ENCODE measurements around the gene ESR1.

GRCh38 chr6:151905854-151906253, 98.4 kb downstream of the ESR1 start:
- TF ChIP-seq CTCF (IDR thresholded peaks at IDR 0.05; ENCODE audit: insufficient read depth, low read depth, low read length) (no peak), EZH2 (IDR thresholded peaks at IDR 0.05; ENCODE audit: insufficient read depth, low read length) (no peak)
